ENCODE data around the gene PSME3IP1.
"Not testable (repeated sequence)": the region's sequence is repeated elsewhere in the genome, so short reads cannot be mapped to it uniquely, and the experiment has no call there.

PSME3IP1 gene

DNA sequence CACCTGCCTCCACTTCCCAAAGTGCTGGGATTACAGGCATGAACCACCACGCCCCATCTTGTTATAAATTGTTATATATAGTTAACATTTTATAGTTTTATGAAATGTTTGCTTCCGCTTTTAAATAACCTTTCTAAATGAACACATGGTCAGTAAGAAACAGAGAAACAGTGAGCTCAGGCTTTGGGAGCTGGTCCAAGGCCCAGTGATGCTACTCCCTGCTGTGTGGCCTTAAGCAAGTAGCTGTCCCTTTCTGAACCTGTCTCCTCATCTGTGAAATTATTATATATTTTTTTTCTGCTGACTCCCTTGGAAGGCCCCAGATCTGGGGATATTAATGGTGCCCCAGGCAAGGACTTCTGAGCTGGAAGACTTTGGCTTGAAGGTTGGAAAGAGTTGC, 74.4 kb downstream of the PSME3IP1 start:
- peaks cover 0 to 3% of the 10 kb centered on the region in 2 experiments; a peak in 1 of 3 replicates for H3K36me3 ChIP-seq (ENCODE audit: control insufficient read depth in 2 of 2, insufficient read depth in 1 of 2, low read length in 2 of 2)
- no peak overlapping the region for H3K27ac ChIP-seq (ENCODE audit: extremely low read depth, low read depth, low read length)
- H3K4me1 ChIP-seq (ENCODE audit: control insufficient read depth, insufficient read depth, low read length): peaks cover 3% of the 10 kb centered on the region; the same call in 1 of the 2 replicates
- POLR2A ChIA-PET: no interaction called here
- no peak overlapping the region for H3K4me3 ChIP-seq (ENCODE audit: low read depth, low read length)
- CTCF ChIA-PET: no interaction called here
- TF ChIP-seq IKZF3 (tag by site-specific recombination; IDR thresholded peaks at IDR 0.05) (no peak), ZNF221 (tag by site-specific recombination; IDR thresholded peaks at IDR 0.05; ENCODE audit: borderline replicate concordance) (no peak), ZNF341 (tag by site-specific recombination; IDR thresholded peaks at IDR 0.05; ENCODE audit: low read depth) (no peak), ZNF768 (tag by site-specific recombination; IDR thresholded peaks at IDR 0.05) (peak; percentile 56; the same call in 1 of the 2 replicates), ZFP37 (tag by site-specific recombination; IDR thresholded peaks at IDR 0.05) (no peak), ZNF311 (tag by site-specific recombination; IDR thresholded peaks at IDR 0.05; ENCODE audit: borderline replicate concordance) (no peak), ZNF624 (tag by site-specific recombination; IDR thresholded peaks at IDR 0.05) (no peak)
- TF ChIP-seq, protein P1, sequence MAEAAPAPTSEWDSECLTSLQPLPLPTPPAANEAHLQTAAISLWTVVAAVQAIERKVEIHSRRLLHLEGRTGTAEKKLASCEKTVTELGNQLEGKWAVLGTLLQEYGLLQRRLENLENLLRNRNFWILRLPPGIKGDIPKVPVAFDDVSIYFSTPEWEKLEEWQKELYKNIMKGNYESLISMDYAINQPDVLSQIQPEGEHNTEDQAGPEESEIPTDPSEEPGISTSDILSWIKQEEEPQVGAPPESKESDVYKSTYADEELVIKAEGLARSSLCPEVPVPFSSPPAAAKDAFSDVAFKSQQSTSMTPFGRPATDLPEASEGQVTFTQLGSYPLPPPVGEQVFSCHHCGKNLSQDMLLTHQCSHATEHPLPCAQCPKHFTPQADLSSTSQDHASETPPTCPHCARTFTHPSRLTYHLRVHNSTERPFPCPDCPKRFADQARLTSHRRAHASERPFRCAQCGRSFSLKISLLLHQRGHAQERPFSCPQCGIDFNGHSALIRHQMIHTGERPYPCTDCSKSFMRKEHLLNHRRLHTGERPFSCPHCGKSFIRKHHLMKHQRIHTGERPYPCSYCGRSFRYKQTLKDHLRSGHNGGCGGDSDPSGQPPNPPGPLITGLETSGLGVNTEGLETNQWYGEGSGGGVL (tag by site-specific recombination; IDR thresholded peaks at IDR 0.05): no peak
- no peaks in the 10 kb centered on the region for H3K9me3 ChIP-seq (ENCODE audit: control insufficient read depth, insufficient read depth, low read depth, low read length)

DNA sequence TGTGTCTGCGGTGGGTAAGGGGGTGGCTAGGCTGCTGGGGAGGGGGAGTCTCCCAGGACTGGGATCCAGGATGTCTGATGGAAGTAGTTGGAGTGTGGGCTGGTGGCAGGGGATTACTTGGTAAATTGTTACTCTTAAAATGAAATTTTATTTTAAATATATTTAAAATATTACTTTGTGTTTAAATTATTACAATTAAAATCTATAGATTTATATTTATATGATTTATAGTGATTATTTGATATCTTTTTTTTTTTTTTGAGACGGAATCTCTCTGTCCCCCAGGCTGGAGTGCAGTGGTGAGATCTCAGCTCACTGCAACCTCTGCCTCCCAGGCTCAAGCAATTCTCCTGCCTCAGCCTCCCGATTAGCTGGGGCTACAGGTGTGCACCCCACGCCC, 74.9 kb downstream of the PSME3IP1 start:
- CTCF ChIA-PET: no interaction called here
- POLR2A ChIA-PET: no interaction called here
- Histone ChIP-seq H3K4me1 (ENCODE audit: control insufficient read depth, insufficient read depth, low read length) (peaks cover 3% of the 10 kb centered on the region; the same call in 1 of the 2 replicates), H3K27ac (ENCODE audit: extremely low read depth, low read depth, low read length) (no peak overlapping the region), H3K36me3 (ENCODE audit: control insufficient read depth in 2 of 2, insufficient read depth in 1 of 2, low read length in 2 of 2) (peaks cover 0 to 3% of the 10 kb centered on the region in 2 experiments; a peak in 1 of 3 replicates), H3K9me3 (ENCODE audit: control insufficient read depth, insufficient read depth, low read depth, low read length) (no peaks in the 10 kb centered on the region), H3K4me3 (ENCODE audit: low read depth, low read length) (no peak overlapping the region)
- TF ChIP-seq ZNF324 (tag by site-specific recombination; IDR thresholded peaks at IDR 0.05): no peak
- no peak for TF ChIP-seq OVOL3 (tag by site-specific recombination; IDR thresholded peaks at IDR 0.05)
- TF ChIP-seq ZNF629 (tag by site-specific recombination; IDR thresholded peaks at IDR 0.05): no peak
- no peak for TF ChIP-seq ZNF777 (tag by site-specific recombination; IDR thresholded peaks at IDR 0.05; ENCODE audit: borderline replicate concordance)
- no peak for TF ChIP-seq TCF7L2 (IDR thresholded peaks at IDR 0.05; ENCODE audit: borderline replicate concordance, low read depth, low read length)
- no peak for TF ChIP-seq ZNF677 (tag by site-specific recombination; IDR thresholded peaks at IDR 0.05)

DNA sequence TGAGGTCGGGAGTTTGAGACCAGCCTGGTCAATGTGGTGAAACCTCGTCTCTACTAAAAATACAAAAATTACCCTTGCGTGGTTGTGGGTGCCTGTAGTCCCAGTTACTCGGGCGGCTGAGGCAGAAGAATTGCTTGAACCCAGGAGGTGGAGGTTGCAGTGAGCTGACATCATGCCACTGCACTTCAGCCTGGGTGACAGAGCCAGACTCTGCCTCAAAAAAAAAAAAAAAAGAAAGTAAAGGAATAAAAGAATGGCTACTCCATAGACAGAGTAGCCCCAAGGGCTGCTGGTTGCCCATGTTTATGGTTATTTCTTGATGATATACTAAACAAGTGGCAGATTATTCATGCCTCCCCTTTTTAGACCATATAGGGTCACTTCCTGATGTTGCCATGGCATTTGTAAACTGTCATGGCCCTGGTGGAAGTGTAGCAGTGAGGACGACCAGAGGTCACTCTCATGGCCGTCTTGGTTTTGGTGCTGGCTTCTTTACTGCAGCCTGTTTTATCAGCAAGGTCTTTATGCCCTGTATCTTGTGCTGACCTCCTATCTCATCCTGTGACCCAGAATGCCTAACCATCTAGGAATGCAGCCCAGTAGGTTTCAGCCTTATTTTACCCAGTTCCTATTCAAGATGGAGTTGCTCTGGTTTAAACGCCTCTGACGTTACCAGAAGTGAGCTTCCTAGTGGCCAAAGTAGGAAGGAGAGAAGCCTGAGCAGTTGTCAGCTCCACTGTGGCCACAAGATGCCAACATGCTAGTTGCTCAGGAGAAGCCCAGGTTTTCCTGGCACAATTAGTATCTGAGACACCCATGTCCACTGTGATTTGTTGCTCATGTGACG, 76.4 kb downstream of the PSME3IP1 start:
- H3K36me3 ChIP-seq (ENCODE audit: control insufficient read depth in 2 of 2, insufficient read depth in 1 of 2, low read length in 2 of 2); POLR2A ChIA-PET; H3K4me1 ChIP-seq (ENCODE audit: control insufficient read depth, insufficient read depth, low read length); H3K9me3 ChIP-seq (ENCODE audit: control insufficient read depth, insufficient read depth, low read depth, low read length); H3K27ac ChIP-seq (ENCODE audit: extremely low read depth, low read depth, low read length); H3K4me3 ChIP-seq (ENCODE audit: low read depth, low read length): not testable (repeated sequence)
- CTCF ChIA-PET: interaction anchor here (0.5 to 0.9 kb wide), 2 partner anchors 11 to 17 kb away, joined by 3 read pairs; partner anchors contain the start of gene CPNE2

DNA sequence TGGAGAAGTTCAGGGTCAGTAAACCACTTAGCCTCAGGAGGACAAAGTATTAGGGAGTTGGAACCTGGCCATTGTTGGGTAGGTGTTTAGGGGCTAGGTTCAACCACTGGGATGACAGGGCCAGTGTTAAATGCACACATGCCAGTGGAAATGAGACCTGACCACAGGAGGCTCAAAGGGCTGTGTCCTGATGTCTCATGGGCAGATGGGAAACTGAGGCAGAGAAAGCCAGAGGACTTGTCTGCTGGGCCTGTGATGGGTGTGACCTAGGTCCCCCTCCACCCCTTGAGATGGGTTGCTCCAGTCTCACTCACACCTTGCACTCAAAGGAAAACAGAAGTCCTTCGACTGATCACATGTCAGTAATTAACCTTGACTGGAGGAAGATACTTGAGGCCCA, 77.4 kb downstream of the PSME3IP1 start:
- H3K27ac ChIP-seq (ENCODE audit: extremely low read depth, low read depth, low read length): no peak overlapping the region
- TF ChIP-seq, protein P2, sequence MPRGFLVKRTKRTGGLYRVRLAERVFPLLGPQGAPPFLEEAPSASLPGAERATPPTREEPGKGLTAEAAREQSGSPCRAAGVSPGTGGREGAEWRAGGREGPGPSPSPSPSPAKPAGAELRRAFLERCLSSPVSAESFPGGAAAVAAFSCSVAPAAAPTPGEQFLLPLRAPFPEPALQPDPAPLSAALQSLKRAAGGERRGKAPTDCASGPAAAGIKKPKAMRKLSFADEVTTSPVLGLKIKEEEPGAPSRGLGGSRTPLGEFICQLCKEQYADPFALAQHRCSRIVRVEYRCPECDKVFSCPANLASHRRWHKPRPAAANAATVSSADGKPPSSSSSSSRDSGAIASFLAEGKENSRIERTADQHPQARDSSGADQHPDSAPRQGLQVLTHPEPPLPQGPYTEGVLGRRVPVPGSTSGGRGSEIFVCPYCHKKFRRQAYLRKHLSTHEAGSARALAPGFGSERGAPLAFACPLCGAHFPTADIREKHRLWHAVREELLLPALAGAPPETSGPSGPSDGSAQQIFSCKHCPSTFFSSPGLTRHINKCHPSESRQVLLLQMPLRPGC (tag by site-specific recombination; IDR thresholded peaks at IDR 0.05): no peak
- TF ChIP-seq, protein P3, sequence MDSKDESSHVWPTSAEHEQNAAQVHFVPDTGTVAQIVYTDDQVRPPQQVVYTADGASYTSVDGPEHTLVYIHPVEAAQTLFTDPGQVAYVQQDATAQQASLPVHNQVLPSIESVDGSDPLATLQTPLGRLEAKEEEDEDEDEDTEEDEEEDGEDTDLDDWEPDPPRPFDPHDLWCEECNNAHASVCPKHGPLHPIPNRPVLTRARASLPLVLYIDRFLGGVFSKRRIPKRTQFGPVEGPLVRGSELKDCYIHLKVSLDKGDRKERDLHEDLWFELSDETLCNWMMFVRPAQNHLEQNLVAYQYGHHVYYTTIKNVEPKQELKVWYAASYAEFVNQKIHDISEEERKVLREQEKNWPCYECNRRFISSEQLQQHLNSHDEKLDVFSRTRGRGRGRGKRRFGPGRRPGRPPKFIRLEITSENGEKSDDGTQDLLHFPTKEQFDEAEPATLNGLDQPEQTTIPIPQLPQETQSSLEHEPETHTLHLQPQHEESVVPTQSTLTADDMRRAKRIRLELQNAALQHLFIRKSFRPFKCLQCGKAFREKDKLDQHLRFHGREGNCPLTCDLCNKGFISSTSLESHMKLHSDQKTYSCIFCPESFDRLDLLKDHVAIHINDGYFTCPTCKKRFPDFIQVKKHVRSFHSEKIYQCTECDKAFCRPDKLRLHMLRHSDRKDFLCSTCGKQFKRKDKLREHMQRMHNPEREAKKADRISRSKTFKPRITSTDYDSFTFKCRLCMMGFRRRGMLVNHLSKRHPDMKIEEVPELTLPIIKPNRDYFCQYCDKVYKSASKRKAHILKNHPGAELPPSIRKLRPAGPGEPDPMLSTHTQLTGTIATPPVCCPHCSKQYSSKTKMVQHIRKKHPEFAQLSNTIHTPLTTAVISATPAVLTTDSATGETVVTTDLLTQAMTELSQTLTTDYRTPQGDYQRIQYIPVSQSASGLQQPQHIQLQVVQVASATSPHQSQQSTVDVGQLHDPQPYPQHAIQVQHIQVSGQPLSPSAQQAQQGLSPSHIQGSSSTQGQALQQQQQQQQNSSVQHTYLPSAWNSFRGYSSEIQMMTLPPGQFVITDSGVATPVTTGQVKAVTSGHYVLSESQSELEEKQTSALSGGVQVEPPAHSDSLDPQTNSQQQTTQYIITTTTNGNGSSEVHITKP (tag by site-specific recombination; IDR thresholded peaks at IDR 0.05): peak; percentile 99
- peak; percentile 59; the same call in 1 of the 2 replicates for TF ChIP-seq ZNF10 (tag by site-specific recombination; IDR thresholded peaks at IDR 0.05)
- H3K4me1 ChIP-seq (ENCODE audit: control insufficient read depth, insufficient read depth, low read length): peaks cover 3% of the 10 kb centered on the region; the same call in 1 of the 2 replicates
- H3K4me3 ChIP-seq (ENCODE audit: low read depth, low read length): no peak overlapping the region
- ChIA-PET CTCF (no interaction called here), POLR2A (no interaction called here)
- no peaks in the 10 kb centered on the region for H3K36me3 ChIP-seq (ENCODE audit: control insufficient read depth in 2 of 2, insufficient read depth in 1 of 2, low read length in 2 of 2)
- no peaks in the 10 kb centered on the region for H3K9me3 ChIP-seq (ENCODE audit: control insufficient read depth, insufficient read depth, low read depth, low read length)

Data from HEK293 (cell line).